ENCODE measurements around the gene FXYD2.
A peak's percentile ranks its signal among the peaks of the same experiment; 100 is the strongest.
"Not testable (repeated sequence)": the region's sequence is repeated elsewhere in the genome, so short reads cannot be mapped to it uniquely, and the experiment has no call there.

FXYD2 gene

GRCh38 chr11:117819096-117820040 lies 5.2 kb downstream of the FXYD2 start:
- DNase-seq: no peak

- DNase-seq: no peak
Measured at GRCh38 chr11:117818041-117818873, 6.3 kb downstream of the FXYD2 start.

GRCh38 chr11:117817368-117818040 lies 7.0 kb downstream of the FXYD2 start:
- peak in 1 of 2 experiments; percentile 47 for DNase-seq

GRCh38 chr11:117816846-117817367 lies 7.6 kb downstream of the FXYD2 start:
- DNase-seq: no peak

GRCh38 chr11:117816151-117816741 lies 8.3 kb downstream of the FXYD2 start:
- DNase-seq: no peak

- DNase-seq: no peak
Measured at GRCh38 chr11:117815262-117815803, 9.2 kb downstream of the FXYD2 start.

GRCh38 chr11:117814766-117815261 lies 9.7 kb downstream of the FXYD2 start:
- DNase-seq: no peak

GRCh38 chr11:117814204-117814765 lies 10.3 kb downstream of the FXYD2 start:
- no peak for DNase-seq

- DNase-seq: not testable (repeated sequence)
Measured at GRCh38 chr11:117810056-117810451, 14.5 kb downstream of the FXYD2 start.

GRCh38 chr11:117809236-117810055 lies 15.1 kb downstream of the FXYD2 start:
- DNase-seq: peak in 1 of 2 experiments; percentile 16

- no peak for DNase-seq
Measured at GRCh38 chr11:117808784-117809183, 15.8 kb downstream of the FXYD2 start.

GRCh38 chr11:117807482-117808327 lies 16.8 kb downstream of the FXYD2 start:
- DNase-seq: peak in 1 of 2 experiments; percentile 9

GRCh38 chr11:117806846-117807245 lies 17.7 kb downstream of the FXYD2 start:
- no peak for DNase-seq

GRCh38 chr11:117805045-117805444 lies 19.5 kb downstream of the FXYD2 start:
- no peak for DNase-seq

- DNase-seq: no peak
Measured at GRCh38 chr11:117803896-117804295, 20.6 kb downstream of the FXYD2 start.

- no peak for DNase-seq
Measured at GRCh38 chr11:117799634-117800033, 24.9 kb downstream of the FXYD2 start.

GRCh38 chr11:117796872-117797529 lies 27.5 kb downstream of the FXYD2 start, which contains the start of gene DSCAML1:
Gene DSCAML1, minus strand, starts transcription at chr11:117797216. Its CDS starts 137 bp downstream, at chr11:117797079.
- DNase-seq: no peak

- no peak for DNase-seq
Measured at GRCh38 chr11:117796456-117796871, 28.1 kb downstream of the FXYD2 start.

Measured in cerebellar nuclear complex (tissue), 1 donor.